KMS-11 (cell line): ENCODE measurements around the gene TLK2.

Experiments used
- H2AFZ ChIP-seq: fragments of 200-600 bp; sonication (generic); 2 replicates; pipeline ENCODE4 v1.6.1; 2016; ENCODE audit warnings: antibody characterized with exemption, mixed run types, low read depth
- H3K27ac ChIP-seq: fragments of 200-600 bp; sonication (generic); 2 replicates; pipeline ENCODE4 v1.6.1; 2016; ENCODE audit warnings: mild to moderate bottlenecking, mixed run types
- H3K27me3 ChIP-seq: fragments of 200-600 bp; sonication (generic); 2 replicates; pipeline ENCODE4 v1.6.1; 2017; ENCODE audit warnings: mild to moderate bottlenecking, low read depth, mixed run types, moderate library complexity; ENCODE audit not compliant: insufficient read depth
- H3K36me3 ChIP-seq: fragments of 200-600 bp; sonication (generic); 2 replicates; pipeline ENCODE4 v1.6.1; 2017; ENCODE audit warnings: mild to moderate bottlenecking, mixed run types; ENCODE audit not compliant: insufficient read depth
- H3K4me1 ChIP-seq: fragments of 200-600 bp; sonication (generic); 2 replicates; pipeline ENCODE4 v1.6.1; 2016; ENCODE audit warnings: mild to moderate bottlenecking, low read depth, mixed run types; ENCODE audit not compliant: poor library complexity, severe bottlenecking
- H3K4me2 ChIP-seq: fragments of 200-600 bp; sonication (generic); 2 replicates; pipeline ENCODE4 v1.7.0; 2016; ENCODE audit warnings: mild to moderate bottlenecking, mixed run types
- H3K4me3 ChIP-seq: fragments of 200-600 bp; sonication (generic); IDR thresholded peaks from 2 replicates; pipeline ENCODE4 v1.6.1; 2017; ENCODE audit warnings: low read depth, low read length, mixed read lengths; ENCODE audit not compliant: insufficient read depth
- H3K79me2 ChIP-seq: fragments of 200-600 bp; sonication (generic); 2 replicates; pipeline ENCODE4 v1.6.1; 2016; ENCODE audit warnings: low read depth, mixed run types; ENCODE audit not compliant: insufficient read depth
- H3K9ac ChIP-seq: fragments of 200-600 bp; sonication (generic); 2 replicates; pipeline ENCODE4 v1.6.1; 2016; ENCODE audit warnings: mild to moderate bottlenecking, mixed run types
- H4K20me1 ChIP-seq: fragments of 200-600 bp; sonication (generic); 2 replicates; pipeline ENCODE4 v1.6.1; 2016; ENCODE audit warnings: mild to moderate bottlenecking, mixed run types; ENCODE audit not compliant: insufficient read depth
- TF ChIP-seq, protein P1 (sequence below): fragments of 200-600 bp; sonication (generic); conservative IDR thresholded peaks from 2 replicates; pipeline ENCODE4 v1.6.1; 2017; ENCODE audit warnings: low read depth, mild to moderate bottlenecking, antibody characterized with exemption, low read length, moderate library complexity, mixed read lengths

Gene TLK2

DNA sequence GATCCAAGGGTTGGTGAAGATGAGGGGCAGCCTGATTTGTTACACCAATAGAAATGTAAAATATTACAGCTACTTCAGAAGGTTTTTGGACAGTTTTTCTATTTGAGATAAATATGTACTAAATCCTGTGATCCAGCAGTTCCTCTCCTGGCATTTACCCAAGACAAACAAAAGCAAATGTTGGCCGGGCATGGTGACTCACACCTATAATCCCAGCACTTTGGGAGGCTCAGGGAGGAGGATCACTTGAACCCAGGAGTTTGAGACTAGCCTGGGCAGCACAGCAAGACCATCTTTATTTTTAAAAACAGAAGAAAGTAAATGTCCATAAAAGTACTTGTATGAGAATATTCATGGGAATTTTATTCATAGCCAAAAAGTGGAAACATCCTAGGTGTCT is 84.0 kb downstream of the TLK2 start:
- H3K4me1 ChIP-seq = no peaks in the 10 kb centered on the region
- H4K20me1 ChIP-seq = no peaks in the 10 kb centered on the region
- TF ChIP-seq, protein P1, sequence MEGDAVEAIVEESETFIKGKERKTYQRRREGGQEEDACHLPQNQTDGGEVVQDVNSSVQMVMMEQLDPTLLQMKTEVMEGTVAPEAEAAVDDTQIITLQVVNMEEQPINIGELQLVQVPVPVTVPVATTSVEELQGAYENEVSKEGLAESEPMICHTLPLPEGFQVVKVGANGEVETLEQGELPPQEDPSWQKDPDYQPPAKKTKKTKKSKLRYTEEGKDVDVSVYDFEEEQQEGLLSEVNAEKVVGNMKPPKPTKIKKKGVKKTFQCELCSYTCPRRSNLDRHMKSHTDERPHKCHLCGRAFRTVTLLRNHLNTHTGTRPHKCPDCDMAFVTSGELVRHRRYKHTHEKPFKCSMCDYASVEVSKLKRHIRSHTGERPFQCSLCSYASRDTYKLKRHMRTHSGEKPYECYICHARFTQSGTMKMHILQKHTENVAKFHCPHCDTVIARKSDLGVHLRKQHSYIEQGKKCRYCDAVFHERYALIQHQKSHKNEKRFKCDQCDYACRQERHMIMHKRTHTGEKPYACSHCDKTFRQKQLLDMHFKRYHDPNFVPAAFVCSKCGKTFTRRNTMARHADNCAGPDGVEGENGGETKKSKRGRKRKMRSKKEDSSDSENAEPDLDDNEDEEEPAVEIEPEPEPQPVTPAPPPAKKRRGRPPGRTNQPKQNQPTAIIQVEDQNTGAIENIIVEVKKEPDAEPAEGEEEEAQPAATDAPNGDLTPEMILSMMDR = no peak
- H3K79me2 ChIP-seq = no peaks in the 10 kb centered on the region
- H3K4me2 ChIP-seq = no peak overlapping the region
- H3K9ac ChIP-seq = no peak overlapping the region
- no peak overlapping the region for H3K4me3 ChIP-seq
- no peak overlapping the region for H3K27ac ChIP-seq
- H3K36me3 ChIP-seq = no peaks in the 10 kb centered on the region; the same call in 1 of the 2 replicates
- H2AFZ ChIP-seq = no peak overlapping the region
- H3K27me3 ChIP-seq = no peaks in the 10 kb centered on the region

DNA sequence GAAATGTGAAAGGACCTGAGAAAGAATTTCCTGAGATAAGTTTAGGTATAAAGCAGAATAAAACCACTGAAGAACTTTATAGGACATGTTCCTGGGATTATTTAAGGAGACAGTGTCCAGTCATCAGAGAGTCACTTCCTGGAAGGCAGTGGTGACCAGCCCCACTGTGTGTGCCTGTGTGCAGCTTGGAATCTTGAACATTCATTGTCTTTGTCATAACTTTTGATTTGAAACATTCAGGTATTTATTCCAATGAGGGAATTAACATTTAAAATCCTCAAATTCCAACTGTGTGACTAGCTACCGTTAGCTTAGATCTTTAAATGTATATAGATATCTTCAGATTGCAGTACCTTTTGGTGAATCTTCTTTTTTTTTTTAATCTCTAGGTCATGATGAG is 87.2 kb downstream of the TLK2 start:
- Histone ChIP-seq H3K4me1 (no peaks in the 10 kb centered on the region), H4K20me1 (no peaks in the 10 kb centered on the region), H2AFZ (no peak overlapping the region), H3K9ac (no peak overlapping the region), H3K27me3 (no peaks in the 10 kb centered on the region), H3K4me2 (no peak overlapping the region), H3K27ac (no peak overlapping the region), H3K36me3 (no peaks in the 10 kb centered on the region; the same call in 1 of the 2 replicates), H3K4me3 (no peak overlapping the region), H3K79me2 (no peaks in the 10 kb centered on the region)
- TF ChIP-seq, protein P1 = no peak

DNA sequence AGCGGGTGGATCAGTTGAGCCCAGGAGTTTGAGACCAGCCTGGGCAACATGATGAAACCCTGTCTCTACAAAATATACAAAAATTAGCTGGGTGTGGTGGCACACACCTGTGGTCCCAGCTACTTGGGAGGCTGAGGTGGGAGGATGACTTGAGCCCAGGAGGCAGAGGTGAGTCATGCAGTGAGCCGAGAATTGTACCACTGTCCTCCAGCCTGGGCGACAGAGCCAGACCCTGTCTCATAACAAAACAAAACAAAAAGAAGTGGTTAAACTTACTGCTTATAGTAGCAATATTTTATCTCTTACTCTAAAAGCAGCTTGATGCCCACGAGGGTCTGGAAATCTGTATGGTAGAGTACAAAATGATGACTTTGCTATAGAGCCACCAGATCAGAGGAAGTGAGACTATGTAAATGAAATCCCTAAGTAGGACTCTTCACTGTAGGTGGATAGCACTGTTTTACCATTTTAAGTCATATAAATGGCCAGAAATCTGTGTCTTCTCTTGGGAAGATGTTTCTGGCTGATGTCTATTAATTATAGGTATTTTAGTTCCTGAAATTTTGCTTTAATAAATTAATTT is 88.5 kb downstream of the TLK2 start:
- Histone ChIP-seq H4K20me1 (no peaks in the 10 kb centered on the region), H3K36me3 (no peaks in the 10 kb centered on the region; the same call in 1 of the 2 replicates), H3K27me3 (no peaks in the 10 kb centered on the region)

DNA sequence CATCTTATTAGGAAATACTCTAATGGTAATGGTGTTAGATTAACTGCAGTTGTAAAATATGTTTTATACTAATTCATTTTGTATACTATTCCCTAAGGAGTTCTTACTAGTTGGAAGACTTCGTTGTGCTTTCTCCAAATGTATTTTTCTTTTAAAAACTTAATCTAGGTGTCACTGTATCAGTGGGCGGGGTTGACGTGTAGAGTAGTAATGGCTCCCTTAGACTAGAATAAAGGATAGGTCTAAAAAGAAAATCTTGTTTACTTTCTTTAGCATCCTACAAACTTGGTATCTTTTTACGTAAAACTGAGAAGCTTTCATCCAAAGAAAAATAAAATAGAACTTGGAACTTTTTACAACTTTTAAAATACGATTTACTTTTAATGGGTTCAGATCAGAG is 93.9 kb downstream of the TLK2 start:
- H3K79me2 ChIP-seq = no peaks in the 10 kb centered on the region

More for the DNA sequence above, 88.5 kb downstream of the TLK2 start:
- Histone ChIP-seq H3K9ac (no peak overlapping the region), H3K4me2 (no peak overlapping the region), H3K4me1 (no peaks in the 10 kb centered on the region), H3K4me3 (no peak overlapping the region), H3K27ac (no peak overlapping the region), H3K79me2 (no peaks in the 10 kb centered on the region), H2AFZ (no peak overlapping the region)
- TF ChIP-seq, protein P1 = no peak

More for the DNA sequence above, 93.9 kb downstream of the TLK2 start:
- no peaks in the 10 kb centered on the region for H3K27me3 ChIP-seq
- TF ChIP-seq, protein P1 = no peak
- no peak overlapping the region for H3K4me2 ChIP-seq
- H3K4me1 ChIP-seq = no peaks in the 10 kb centered on the region
- H3K36me3 ChIP-seq = peaks cover 3% of the 10 kb centered on the region; the same call in 1 of the 2 replicates
- H3K27ac ChIP-seq = no peak overlapping the region
- H3K9ac ChIP-seq = no peak overlapping the region
- H3K4me3 ChIP-seq = no peak overlapping the region
- H4K20me1 ChIP-seq = no peaks in the 10 kb centered on the region
- H2AFZ ChIP-seq = no peak overlapping the region
